ENCODE results near the gene TMEM131L.

Gene TMEM131L

DNA sequence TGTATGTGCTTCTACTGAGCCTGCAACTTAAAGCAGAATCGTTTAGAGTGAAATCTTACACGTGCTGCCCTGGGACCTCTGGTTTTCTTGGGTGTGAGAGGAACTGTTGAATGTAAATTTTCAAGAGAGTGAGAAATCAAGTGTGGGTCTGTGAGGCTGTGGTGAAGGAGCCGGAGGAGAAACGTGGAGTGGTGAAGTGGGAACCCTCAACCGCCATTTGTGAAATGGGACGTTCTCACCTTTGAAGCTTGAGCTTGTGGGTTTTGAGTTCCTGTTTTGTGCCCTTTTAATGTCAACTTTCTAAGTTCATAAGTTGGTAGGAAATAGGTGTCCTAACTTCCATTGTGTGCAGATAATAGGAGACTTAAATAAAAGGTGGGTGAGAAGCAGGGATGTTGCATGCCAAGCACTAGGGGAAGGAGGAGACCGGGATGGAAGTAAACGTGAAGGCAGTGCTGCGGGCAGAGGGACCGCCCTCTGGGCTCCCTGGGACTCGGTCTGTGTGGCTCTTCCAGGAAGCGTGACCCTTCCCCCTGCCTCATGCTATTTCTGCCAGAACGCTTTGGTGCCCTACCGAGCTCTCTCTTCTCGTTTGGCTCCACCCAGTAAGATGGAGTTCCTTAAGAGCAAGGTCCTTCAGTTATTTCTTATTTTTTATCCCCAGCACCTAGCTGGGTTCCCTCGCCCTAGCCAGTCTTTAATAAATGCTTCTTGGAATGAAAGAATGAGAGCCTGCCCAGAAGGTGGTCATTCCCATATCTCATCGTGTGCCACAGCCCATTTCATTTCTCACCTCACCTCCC lies 56.0 kb downstream of the TMEM131L start:
- DNase-seq (ENCODE audit: low read depth, low spot score) = no peak

DNA sequence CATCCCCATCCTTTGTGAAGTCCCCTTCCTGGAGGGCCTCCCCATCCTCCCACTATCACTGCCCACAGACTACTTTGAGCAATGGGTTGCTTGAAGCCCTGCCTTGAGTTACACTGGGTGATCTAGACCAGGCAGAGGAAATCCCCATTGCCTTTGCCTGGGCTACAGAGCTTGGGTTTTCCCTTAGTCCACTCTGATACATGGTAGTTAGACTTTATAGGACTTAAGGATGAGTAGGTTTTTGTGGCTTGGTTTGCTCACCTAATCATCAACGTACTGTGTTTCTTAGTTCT lies 56.6 kb downstream of the TMEM131L start:
- no peak for DNase-seq (ENCODE audit: low read depth, low spot score)

DNA sequence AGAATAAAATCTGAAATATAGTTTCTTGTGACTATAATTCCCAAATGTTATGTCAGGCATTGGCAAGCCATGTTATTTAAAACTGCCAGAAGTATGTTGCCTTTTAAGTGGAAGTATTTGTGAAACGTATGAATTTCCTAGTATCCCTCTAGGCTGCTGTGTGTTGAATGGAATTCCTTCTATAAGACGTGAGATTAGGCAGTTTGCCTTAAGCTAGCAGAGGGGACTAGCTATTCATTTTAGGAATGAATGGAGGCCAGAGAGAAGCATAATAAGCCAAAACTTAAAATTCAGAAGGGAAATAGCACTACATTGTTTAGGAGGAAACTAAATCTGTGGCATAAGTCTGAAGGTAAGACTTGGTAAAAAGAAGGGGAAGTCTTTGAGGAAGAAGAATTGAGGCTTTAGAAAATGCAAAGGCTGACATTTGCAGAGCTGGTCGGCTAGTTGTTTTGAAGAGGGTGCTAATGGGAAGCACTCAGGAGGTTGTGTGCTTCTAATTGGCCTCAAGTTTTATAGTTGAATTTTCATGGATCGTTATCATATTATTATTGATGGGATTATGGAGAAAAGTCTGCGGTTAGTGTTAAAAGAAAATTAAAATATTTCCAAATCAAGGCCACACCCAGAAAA lies 57.1 kb downstream of the TMEM131L start:
- no peak for DNase-seq (ENCODE audit: low read depth, low spot score)

DNA sequence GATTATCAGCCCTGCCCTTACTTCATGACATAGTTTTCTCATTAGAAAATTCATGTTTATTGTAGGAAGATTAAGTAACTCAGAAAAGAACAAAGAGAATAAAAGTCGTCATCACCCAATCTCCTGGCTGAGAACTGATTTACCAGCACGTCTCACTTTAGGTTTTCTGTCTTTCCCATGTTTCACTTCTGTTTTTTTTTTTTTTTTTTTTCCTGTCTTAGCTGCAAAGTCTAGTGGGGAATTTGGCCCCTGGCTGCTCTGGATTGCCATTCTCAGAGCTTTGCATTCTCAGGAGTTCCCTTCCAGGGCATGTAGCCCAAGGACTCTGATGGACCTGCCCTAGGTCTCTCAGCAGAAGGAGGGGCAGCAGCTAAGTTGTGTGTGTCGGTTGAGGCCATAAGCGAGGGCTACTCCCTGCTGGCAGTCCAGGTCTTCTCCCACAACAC lies 57.8 kb downstream of the TMEM131L start:
- DNase-seq (ENCODE audit: low read depth, low spot score) = no peak

DNA sequence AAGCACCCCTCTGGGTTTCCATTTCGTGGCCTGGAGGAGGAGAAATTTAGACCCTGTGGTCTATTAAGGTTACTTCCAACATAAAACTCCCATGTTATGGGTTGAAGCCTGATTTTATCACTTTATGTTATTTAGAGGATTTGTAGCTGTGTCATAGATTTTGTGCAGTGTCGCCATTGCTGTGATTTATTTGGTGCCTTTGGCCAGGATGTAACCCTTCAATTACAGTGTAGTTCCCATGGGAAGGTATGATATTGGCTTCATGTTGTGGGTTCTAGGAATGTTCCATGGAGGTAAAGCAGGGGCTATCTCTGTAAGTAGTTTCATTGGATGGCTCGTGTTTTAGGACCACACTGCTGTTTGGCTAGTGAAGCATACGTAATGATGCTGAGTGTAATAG lies 58.5 kb downstream of the TMEM131L start:
- no peak for DNase-seq (ENCODE audit: low read depth, low spot score)

DNA sequence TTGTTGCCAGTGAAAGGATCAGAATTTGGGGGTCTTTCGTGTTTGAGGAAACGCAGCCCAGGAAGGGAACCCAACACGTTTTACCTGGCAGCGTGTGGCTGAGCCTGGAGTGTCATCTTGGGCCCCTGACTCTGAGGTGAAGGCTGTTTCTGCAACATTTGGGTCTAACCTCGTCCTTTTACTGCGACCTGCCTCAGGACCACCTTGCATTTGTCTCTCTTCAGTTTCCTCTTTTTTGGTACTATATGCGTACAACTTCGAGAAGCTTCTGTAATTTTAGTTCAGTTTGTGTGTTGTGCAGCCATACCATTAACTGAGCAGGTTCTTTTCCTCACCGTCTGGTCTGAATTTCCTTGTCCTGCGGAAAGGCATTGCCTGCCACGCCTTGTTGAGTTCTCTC lies 61.5 kb downstream of the TMEM131L start:
- DNase-seq (ENCODE audit: low read depth, low spot score) = no peak

DNA sequence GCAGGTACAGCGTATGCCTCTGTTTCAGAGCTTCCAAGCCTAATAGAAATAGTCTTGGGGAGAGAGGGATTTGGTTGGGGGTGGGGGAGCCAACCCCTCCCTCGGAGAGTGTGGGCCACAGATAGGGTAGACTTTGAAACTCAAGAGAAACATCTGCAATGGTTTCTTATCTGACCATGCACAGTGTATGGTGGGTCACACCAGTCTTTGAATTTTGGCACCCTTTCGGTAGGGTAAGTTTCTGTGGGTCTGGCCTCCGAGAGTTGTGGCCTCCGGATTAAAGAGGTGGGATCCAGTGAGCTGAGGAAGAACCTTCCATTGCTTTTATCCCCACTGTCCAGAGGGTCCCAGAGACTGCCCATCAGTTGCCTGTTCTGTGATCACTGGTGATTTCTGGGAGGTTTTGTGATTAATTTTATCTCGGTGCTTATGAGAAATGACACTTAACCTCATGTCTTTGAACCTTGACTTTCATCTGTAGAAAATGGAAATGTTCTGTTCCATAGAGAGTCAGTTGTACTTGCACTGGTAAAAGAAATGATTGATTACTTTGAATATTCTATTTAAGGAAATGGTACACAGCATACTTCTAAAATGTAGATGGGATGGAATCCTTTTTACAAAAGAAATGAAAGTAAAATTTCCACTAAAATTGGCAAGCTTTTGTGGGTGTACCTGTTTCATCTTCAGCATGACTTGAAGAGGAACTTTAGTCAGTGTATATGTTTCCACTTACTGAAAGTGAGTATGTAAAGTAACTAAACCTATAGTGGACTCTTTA lies 62.7 kb downstream of the TMEM131L start:
- no peak for DNase-seq (ENCODE audit: low read depth, low spot score)

DNA sequence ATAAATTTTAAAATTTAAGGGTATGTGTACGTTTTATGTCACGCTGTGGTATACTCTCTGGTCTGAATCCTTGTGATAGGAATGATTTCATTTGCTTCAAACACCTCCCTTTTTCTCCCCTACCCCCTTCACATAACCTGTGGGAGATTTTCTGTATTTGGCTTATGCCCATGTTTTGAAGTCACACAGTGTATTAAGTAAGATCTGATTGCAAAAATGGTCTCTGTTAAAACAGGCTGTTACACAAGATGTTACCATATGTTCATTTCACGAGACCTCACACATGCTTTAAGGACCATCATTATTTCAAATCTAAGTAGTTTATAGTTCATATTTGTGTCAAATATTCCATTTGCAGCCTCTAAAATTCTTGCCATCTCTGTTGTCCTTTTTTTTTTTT lies 63.5 kb downstream of the TMEM131L start:
- DNase-seq (ENCODE audit: low read depth, low spot score) = no peak

DNA sequence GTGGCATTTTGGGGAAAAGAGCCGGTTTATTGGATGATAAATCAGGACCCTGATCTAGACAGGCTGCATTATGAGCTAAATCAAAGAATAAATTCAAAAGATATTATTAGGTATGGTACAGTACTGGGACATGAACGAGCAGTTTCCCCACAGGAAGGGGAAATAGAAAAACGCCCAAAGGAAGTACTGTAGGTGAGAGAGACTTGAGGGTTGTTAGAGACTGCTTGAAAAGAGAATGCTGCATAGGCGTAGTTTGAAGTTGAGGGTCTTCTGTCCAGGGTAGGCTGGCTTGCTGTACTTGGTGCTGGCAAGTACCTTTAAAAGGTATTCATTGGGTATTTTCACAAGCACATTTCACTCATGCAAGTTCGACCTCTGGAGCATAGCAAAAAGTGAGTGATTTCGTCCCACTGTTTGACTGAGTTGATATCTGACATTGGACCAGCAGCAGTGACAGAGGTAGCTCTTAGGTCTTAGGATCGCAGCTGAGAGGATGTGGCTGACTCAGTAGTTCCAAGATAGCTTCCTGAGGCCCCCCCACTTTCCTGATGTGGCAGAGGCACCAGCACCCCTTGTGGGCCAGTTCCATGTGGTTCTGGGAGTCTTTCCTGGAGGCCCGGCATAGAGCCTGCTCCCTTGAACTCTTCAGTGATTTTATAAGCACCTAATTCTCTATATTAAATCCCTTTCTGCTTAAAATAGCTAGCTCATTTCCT lies 64.3 kb downstream of the TMEM131L start:
- no peak for DNase-seq (ENCODE audit: low read depth, low spot score)

DNA sequence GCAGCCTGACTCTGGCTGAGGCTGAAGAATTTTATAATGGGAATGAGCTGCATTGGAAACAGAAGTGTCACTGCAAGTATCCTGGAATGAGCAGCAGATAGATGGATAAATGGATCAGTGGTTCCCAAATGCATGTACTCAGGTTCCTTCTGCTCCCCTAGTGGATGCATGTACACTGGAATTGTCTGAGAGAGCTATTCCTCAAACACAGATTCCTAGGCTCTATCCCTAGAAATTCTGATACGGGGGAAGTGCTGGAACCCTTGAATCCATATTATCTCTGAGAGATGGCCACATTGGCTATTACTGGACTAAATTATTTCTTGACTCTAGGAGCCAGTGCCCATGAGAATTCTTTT lies 64.8 kb downstream of the TMEM131L start:
- DNase-seq (ENCODE audit: low read depth, low spot score) = no peak

DNA sequence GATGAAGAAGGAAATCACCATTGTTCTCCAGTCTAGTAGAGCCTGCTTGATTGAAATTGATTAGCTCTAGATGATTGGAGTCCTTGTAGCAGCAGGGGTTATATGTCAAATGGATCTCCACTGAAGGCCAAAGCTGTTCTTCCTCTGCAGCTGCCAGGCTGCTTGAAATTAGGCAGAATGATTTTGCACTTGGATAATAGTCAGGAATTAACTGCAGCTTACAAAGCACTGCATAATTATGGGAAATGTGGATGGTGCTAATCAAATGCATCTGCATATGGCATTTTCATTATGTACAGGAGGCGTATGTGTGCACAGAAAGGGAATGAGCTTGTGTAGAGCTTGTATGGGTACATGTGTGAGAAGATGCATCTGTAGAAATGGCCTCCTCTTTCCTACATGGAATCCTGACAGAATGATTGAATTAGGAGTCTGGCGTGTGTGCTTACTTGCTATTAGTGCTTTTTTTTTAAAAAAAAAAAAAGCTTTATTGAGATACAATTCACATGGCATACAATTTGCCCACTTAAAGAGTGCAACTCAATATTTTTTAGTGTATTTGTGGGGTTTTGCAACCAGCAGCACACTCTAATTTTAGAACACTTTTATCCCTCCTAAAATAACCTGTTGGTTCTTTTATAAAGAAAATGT lies 65.9 kb downstream of the TMEM131L start:
- DNase-seq (ENCODE audit: low read depth, low spot score) = no peak

DNA sequence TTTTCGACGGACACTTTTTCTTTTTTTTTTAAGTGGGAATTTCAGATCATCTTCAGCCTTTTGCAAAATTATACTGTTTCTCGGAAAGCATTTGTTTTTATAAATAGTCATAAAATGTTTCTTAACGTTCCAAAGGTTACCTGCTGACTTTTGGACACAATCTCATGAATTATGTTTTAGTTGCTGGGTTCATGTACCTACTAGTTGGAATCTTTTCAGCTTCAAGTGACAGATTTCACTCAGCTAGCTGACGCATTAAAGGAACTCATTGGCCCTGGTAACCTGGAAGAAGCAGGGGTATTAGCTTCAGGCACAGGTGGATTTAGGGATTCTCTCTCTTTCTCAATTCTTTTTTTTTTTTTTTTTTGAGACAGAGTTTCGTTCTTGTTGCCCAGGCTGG lies 66.5 kb downstream of the TMEM131L start:
- no peak for DNase-seq (ENCODE audit: low read depth, low spot score)

DNA sequence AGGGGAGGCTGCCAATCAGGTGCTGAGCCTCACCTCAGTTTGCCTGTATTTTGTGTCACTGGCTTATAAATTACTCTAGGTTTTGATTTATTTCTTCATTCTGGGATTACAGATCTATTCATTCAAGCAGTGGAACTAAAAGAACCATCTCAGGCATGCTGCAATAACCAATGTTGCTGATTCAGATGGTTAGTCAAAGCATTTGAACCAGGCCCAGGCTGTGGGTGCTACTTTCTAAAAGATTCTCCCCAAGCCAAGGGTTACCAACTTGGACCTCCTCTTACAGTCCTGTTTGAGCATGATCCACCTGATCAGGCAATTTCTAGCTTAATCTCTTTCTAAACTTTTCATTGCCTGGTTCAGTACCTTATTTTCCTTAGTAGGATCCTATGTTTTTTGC lies 67.2 kb downstream of the TMEM131L start:
- DNase-seq (ENCODE audit: low read depth, low spot score) = no peak

DNA sequence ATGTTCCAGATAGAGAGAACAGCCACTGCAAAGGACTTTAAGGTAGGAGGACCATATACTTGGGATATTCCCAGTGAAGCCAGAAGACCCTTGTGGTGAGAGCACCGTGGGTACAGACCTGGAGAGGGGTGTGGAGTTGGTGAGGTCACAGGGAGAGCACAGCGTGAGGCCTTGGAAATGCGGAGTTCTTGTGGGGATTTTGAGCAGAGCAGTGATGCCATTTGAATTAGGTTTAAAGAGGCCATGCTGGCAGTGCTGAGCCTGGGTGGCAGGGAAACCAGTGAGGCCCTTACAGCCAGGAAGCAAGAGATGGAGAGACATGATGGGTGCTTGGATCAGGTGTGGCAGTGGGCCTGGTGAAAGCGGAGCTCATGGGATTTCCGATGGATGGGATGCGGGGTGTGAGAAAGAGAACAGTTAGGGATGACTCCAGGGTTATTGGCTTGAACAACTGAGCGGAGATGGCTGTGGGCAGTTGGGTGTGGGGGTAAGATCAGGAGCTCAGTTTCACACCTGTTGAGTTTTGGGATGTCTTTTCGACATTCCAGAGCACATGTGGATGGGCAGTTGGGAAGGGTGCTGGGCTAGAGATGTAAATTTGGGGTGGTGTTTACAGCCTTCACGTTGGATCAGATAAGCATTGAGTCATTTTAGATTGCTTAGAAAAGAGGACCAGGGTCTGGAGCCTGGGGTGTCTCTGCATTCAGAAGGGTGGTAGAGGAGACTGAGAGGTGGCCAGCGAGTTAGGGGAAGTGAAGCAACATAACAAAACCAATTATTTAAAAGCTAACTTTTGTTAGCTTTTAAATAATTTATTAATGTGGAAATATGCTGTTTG lies 68.9 kb downstream of the TMEM131L start:
- DNase-seq (ENCODE audit: low read depth, low spot score) = no peak

DNA sequence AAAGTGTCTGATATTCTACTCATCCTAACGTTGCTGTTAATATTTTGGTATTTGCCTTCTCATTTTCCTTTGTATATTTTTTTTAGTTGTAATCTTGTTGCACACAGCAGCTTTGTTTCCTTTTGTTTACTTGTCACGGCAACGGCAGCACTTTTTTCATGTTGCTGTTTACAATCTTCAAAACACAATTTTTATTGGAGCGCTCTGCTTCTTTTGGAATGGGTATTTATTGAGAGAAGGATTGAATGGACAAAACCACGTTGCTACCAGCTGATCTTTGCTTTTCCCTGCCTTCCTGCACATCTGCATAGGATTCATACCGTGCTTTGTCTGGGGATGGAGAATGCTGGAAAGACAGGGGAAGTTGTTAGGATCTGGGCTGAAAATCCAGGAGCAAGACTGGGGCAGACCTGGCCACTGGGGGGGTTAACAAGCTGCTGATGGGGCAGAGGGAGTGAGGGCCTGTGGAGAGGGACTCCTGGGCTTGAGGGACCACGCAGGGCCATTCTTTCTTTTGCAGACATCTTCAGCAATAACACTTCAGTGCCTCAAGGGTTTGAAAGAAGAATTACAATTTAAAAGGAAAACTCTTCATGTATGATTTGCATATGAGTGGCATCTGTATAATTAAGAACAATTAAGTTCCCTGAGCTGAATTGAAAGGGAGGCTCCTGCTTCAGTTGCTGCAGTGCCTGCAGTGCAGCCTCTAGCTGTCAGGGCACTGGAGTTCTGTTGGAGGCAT lies 69.8 kb downstream of the TMEM131L start:
- no peak for DNase-seq (ENCODE audit: low read depth, low spot score)

DNA sequence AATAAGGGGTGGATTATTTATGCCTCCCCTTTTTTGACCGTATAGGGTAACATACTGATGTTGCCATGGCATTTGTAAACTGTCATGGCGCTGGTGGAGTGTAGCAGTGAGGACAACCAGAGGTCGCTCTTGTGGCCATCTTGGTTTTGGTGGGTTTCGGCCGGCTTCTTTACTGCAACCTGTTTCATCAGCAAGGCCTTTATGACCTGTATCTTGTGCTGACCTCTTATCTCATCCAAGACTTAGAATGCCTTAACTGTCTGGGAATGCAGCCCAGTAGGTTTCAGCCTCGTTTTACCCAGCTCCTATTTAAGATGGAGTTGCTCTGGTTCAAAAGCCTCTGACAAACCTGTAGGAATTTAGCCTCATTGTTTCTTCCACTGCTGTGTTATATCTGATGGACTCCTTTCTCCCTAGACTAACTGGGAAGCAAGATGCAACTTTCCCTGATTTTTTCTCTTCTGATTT lies 71.4 kb downstream of the TMEM131L start:
- no peak for DNase-seq (ENCODE audit: low read depth, low spot score)

DNA sequence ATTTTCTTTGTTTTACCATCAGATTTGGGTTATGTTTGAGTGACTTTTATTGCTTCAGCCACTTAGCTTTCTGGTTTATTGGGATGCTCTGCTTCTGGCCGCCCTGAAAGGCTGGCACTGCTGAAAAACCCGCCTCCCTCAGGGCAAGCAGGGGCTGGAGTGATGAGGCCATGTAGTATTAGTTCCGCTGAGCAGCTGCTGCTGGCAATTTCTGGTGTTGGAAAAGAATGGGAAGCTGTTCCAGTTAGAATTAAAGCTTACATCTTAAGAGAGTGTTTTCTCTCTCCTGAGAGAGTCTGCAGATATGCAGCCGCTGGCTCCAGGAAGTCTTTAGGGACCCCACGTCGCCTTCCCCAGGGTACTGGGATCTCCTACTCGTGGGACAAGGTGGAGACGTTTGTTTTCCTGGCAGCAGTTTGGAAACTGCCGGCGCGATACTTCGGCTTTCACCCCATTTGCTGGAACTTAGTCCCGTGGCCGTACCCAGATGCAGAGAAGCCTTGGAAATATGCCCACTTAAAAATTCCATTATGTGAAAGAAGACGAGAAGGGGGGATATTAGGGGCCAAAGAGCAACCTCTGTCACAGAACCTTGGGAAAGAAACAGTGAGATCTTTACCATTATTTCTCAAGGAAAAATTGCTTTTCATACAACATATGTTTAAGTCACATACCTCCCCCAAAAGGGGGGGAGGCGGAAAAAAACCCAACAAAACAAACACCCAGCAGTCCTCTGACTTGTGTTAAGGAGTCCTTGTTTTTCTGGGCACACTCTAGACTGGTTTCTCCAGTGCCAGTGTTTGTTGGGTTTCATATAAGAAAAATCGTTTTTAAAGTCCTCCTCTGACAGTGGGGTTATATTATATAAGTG lies 72.6 kb downstream of the TMEM131L start:
- DNase-seq (ENCODE audit: low read depth, low spot score) = no peak

DNA sequence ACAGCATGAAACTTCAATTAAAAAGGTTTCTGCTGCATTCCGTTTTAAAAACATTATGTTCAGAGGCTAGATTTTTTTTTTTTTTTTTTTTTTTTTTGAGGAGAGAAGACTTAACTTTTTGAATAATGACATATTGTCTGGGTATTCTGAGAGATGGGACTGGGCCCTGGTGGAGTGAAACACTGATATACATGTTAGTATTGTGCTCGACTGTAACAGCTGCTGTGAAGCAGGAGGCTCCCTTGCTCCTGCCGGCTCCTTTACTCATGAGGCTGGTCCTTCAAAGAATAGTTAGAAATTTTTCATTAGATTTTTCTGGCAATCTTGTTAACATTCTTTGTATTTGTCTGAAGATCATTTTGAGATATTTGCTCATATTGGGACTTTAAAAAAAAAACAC lies 73.3 kb downstream of the TMEM131L start:
- DNase-seq (ENCODE audit: low read depth, low spot score) = no peak

Measured in brain pericyte (primary cell).